SKM-1 (cell line): ENCODE data around the gene NUDT5.
"Not testable (repeated sequence)": the region's sequence is repeated elsewhere in the genome, so short reads cannot be mapped to it uniquely, and the experiment has no call there.

Source experiments
- DNase-seq: peaks from one replicate; lab custom pipeline; 2025; ENCODE audit not compliant: unreplicated experiment; lab: John Stamatoyannopoulos, UW

The NUDT5 gene

DNA sequence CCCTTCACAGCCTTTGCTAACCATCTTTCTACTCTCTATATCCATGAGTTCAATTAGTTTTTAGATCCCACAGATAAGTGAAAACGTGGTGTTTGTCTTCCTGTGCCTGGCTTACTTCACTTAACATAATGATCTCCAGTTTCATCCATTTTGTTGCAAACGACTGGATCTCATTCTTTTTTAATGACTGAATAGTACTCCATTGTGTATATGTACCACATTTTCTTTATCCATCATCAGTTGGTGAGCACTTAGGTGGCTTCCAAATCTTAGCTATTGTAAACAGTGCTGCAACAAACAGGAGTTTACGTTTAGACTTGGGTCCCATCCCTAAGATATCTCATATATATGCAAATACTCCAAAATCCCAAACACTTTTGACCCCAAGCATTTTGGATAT lies 9.4 kb upstream of the NUDT5 start:
- no peak for DNase-seq

DNA sequence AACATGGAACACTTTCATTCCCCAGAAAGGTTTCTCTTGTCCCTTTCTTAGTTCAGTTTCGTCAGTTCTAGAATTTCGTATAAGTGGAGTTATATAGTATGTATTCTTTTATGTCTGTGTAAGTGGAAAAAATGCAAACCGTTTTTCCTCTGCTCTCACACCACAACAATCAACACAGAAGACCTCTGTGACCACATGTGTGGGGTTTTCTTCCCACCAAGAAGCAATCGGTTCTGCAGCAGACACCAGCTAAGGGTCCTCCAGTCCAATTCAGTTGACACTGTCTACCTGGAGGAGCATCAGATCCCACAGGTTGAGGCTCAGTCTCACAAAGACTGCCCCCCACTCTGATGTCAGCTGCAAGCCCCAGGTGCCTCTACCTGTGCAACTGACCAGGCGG lies 6.5 kb upstream of the NUDT5 start:
- no peak for DNase-seq

DNA sequence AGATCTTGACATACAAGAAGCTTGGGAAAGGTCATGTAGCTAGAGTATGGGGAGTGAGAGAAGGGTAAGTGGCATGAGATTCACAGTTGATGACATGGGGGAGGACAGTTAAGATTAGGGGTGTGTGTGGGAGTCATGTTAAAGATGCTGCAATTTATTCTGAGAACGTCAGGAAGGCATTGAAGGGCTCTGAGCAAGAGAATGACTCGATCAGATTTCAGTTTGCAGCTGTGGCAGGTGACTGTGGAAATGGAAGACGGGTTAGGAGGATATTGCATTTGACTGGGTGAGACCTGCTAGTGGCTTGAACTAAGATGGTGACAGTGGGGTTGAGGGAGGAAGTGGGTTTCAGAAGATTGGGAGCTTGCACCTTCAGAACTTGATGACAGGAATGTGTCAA lies 5.9 kb upstream of the NUDT5 start:
- DNase-seq, result no peak

DNA sequence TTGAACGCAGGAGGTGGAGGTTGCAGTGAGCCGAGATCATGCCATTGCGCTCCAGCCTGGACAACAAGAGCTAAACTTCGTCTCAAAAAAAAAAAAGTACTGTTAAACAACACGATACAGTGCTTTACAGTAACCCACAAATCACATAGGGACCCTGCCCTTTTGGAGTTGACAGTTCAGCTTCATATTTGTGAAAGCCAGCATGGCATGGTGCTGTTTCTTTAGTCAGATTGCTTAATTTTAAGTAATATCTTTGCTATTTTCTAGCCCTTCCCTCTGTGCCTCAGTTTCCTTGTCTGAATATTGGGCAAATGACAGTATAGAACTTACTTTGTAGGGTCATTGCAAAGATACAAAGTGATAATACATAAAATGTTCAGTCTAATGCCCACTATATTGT lies 5.2 kb upstream of the NUDT5 start:
- DNase-seq, result no peak

DNA sequence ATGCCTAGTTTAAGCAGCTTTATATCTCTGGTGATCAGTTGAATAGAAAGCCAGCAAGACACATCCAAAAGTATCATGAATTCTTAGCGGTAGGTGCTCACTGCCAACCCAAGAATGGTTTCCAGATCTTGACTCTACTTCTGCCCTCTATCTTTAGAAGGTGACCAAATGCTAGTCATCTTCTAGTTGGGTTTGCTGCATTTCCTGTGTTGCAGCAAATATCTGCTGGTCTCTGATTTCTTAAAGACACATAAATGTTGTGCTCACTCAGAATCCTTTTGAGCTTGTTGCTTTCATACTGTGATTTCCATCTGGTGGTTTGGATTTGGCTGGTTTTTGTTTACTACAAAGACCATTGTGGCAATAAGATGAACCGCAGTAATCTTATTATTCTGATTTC lies 2.5 kb upstream of the NUDT5 start:
- no peak for DNase-seq

DNA sequence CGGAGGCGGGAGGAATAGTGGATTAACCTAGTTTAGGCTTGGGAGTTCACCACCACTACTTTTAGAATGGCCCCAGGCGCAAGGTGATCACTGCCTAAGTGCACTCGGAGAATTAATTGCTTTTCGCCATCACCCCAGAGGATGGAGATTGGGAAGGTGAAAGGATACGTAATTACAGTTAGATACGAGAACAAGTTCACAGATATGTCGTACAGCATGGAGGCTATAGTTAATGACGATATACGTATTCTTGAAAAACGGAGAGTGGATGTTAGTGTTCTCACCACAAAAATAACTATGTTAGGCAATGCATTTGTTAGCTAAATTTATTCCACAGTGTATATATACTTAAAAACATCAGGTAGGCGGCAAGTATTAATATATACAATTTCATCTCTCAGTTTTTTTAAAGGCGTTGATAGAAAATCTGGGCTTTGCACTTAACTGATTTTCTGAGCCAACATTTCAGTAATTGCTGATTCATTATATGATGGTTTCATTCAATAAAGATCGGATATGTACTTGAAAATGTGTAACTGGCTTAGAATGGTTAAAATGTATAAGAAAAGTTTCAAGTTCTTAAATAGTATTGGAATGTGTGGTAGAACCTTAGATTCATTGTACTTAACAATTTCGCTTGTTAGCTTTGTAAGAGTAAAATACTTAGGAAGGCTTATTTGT lies 980 bp upstream of the NUDT5 start:
- DNase-seq, result no peak

DNA sequence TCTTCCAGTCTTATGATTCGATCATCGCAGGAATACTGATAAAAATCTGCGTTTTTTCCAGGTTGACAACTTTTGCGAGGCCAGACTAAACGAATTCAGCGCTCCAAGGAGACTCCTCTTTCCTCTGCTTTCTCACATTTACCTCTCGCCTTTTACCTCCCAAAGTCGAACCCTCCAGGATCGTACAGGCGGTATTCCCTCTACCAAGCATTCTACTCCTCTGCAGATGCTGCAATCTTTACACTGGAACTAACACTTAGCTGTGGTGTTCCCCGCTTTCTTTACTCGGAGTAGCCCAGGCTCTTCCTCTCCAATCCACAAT lies 449 bp downstream of the NUDT5 start:
- DNase-seq, result no peak

DNA sequence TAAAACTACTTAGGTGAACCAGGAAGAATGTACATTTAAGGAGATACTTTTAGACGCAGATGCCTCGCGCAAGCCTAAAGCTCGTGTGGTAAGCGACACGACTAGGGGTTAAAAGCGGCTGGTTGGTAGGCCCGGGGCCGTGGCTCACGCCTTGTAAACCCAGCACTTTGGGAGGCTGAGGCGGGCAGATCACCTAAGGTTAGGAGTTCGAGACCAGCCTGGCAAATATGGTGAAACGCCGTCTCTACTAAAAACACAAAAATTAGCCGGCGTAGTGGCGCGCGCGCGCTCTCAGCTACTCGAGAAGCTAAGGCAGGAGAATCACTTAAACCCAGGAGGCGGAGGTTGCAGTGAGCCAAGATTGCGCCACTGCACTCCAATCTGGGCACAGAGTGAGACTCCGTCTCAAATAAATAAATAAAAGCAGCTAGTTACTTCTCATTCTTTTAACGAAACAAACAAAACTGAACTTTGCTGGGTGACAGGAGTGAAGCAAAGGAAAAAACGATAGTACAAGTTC lies 879 bp downstream of the NUDT5 start:
- no peak for DNase-seq

DNA sequence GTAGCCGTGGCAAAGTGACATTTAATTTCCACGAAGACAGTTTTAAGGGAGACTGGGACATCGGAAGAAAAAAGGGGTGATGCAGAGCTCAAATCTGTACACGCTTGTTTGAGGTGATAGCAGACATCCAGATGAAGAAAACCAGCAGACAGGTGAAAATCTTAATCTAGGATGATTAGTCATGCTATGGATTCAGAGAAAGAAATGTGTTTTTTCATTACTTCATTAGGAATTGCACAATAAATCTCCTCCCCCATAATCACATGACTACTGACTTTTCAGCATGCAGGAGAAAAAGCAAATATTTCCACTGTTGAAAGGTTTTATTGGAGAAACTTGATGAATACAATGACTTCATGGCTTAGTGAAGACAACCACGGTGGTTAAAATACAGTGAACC lies 2.5 kb downstream of the NUDT5 start:
- no peak for DNase-seq

DNA sequence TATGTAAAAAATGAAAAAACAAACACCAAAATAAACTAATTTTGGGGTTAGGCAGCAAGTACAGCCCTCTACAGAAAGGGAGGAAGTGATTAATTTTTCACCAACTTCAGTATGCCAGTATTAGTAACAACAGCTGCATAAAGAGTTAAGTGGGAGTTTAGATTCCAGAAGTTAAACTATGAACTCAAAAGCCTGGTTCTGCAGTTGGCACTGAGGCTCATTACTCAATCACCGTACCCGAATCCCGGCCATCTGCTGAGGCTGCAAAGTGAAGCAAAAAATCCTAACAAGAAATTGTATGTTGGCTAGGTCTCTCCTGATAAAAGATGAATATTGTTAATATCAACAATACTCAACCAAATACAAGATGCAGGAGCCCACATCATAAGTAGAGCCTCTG lies 4.0 kb downstream of the NUDT5 start:
- DNase-seq, result no peak

DNA sequence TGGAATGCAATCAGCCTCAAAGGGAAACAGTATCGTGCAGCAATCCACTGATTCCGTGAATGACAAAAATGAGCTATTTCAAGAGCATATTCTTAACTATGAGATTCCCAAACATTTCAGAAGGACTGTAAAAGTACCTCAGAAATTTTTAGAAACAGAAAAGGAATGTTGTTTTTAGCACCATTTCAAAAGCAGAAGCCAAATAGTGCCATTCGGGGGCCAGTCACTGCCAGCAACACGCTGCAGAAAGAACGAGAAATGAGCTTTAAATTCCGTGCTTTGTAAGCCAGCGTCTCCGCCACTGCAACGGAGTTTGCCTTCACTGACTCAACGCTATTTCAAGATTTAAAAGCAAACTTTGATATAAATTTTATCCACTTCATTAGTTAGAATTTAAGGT lies 6.3 kb downstream of the NUDT5 start:
- no peak for DNase-seq

DNA sequence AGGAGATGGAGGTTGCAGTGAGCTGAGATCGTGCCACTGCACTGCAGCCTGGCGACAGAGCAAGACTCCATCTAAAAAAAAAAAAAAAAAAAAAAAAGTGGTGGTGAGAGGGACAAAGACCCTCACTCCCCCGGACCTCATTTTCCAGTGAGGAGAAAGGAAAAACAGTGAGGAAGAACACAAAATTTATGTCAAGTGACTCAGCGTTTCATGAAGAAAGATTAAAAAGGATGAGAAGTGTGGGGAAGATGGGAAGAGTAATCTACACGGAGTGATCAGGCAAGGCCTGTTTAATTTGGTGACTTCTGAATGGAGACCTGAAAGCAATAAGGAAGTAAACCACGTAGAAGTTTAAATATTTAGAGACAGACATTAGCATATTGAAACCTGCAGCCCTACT lies 7.0 kb downstream of the NUDT5 start:
- no peak for DNase-seq

DNA sequence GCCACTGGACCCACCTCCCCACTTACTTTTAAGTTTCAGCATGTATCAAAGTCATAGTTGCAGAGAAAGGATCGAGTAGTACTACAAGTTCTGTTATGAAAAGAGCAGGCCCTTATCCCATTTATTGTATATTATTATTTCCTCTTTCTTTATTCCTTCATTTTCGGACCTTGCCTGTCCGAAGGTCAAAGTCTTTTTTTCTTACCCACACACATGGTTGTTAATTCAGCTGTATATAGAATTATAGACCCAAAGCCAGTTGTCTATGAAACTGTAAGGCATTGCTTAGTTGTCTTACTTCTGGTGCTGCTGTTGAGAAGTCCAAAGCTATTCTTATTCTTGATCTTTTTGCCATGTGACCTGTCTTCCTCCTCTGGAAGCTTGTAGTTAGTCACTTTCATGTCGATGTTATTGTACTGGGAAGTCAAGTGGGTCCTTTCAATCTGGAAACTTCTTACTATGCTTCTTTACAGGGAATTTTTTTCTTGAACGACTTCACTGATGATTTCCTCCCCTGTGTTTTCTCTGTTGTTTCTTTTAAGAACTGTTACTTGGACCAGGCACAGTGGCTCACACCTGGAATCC lies 8.3 kb downstream of the NUDT5 start:
- no peak for DNase-seq

DNA sequence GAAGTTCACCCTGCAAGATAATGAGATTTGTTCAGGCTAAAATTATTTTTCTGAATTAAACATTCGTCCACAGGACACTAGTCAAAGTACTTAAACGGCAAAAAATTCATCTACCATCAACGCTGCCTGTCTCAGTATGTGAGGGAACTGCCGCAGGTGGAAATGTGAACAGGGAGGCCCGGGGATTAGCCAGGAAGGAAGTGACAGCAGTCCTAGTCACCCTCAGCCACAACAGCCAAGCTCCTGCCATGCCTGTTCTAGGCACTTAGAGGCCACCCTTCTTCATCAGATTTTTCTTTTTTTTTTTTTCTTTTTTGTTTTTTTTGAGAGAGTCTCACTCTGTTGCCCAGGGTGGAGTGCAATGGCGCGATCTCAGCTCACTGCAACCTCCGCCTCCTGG lies 9.4 kb downstream of the NUDT5 start:
- no peak for DNase-seq

DNA sequence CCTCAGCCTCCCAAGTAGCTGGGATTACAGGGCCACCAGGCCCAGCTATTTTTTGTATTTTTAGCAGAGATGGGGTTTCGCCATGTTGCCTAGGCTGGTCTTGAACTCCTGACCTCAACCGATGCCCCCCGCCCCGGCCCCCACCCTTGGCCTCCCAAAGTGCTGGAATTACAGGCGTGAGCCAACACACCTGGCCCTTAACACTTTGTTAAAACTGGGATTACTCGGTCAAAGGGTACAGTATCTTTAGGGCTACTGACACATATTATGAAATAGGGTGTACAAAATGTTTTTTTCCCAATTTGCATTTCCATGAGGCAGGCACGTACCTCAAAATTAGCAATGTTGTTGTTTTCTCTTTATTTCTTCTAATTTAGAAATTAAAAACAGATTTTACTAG lies 11.5 kb downstream of the NUDT5 start:
- no peak for DNase-seq

DNA sequence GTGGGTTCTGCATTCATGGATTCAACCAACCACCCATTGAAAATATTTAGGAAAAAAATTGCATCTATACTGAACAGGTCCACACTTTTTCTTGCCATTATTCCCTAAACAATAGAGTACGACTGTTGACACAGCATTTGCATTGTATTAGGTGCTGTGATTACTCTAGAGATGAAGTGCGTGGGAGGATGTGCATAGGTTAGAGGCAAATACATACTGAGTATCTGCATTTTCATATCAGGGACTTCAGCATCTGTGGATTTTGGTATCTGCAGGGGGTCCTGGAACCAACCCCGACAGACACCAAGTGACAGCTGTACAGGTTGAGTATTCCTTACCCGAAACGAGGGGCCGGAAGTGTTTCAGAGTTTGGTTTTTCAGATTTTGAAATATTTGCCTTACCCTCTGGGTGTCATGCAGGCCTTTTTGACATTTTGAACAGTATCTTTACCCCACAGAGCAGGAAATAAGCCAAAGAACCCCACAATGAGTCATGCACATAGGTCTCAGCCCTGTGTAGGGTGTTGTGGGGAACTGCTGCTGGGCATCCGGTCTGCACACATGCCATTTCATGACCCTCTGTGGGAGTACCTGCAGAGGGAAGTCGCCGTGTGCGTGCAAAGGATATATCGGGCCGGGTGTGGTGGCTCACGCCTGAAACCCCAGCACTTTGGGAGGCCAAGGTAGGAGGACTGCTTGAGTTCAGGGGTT lies 14.5 kb downstream of the NUDT5 start:
- DNase-seq, result peak; percentile 45

DNA sequence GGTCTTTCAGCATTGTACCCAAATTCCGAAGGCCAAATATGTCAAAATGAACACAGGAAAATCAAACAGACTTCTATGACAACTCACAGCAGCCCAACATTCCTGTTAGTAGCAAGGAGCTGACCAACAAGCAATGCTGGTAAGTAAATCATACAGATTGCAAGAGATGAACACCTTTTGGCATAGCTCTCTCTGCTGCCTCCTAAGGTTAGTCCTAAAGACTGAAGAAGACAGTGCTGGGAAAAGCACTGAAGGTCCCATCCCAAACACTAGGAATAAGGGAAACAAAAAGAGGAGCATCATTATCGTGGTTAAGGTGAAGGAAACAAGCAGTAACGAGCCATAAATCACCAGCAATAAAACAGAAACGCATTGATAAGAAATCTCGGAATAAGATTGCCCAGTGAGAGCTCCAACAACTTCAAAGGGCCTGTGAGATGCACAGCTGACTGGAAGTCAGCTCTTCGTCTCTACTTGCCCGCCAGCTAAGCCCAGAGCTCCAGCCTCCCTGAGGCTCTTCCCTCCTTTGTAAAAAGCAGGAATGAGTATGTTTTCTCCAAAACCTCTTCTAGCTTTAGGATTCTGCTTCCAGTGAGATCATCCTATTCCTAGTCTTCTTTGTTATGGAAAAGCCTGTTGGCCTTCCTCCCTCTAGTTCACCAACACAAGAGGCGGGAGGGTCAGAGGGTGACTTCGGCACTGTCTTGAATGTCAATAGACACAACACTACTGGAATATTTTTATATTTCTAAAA lies 15.3 kb downstream of the NUDT5 start:
- DNase-seq, result no peak

DNA sequence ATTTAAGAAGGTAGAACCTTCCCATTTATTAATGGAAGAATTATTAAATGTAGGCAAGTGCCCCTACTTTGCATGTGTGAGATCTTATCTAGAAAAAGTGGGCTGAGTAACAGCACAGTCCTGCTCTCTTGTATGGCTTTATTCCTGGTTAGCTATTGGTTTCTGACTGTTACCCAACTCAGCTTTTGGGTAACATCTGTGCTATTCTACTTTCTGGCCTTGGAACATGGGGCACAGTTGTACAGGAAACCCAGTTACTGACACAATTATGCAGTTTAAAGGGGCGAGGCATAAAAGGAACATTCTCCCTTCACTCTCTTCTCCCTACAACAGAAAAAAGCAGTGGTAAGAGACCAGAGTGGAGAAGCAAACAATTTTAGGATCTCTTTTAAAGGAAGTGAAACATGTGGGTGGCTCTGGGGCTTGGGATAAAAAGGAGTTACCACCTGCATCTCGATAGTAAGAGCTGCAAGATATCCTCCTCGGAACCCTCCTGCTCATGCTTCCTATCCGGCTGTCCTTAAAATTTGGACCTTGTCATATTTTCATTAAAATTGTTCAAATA lies 16.0 kb downstream of the NUDT5 start:
- DNase-seq, result peak; percentile 5

DNA sequence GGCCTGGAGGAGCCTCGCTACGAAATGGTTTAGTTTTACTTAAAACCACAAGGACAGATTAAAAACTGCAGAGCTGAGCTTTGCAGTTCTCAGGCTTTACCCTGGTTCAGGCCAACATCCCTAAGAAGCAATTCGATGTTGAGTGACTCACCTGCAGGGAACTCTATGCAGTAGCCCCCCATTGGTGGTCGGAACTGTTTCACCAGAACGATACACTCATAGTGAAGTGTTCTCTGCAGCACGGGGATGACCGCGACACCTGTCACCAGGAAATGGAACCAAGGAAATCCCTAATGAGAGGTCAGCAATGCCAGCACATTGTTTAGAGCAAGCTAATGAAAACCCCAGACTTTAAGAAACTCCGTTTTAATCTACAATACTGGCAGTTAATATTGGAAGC lies 18.0 kb downstream of the NUDT5 start:
- DNase-seq, result no peak

DNA sequence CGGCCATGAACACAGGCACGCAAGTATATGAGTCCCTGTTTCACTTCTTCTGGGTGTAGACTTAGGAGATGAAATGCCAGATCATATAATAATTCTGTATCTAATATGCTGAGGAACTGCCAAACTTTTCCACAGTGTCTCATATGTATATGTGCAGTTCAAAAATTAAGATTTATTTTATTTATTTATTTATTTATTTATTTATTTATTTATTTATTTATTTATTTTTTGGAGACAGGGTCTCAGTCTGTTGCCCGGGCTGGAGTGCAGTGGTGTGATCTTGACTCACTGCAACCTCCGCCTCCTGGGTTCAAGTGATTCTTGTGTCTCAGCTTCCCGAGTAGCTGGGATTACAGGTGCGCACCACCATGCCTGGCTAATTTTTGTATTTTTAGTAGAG lies 24.2 kb downstream of the NUDT5 start:
- DNase-seq, result not testable (repeated sequence)

DNA sequence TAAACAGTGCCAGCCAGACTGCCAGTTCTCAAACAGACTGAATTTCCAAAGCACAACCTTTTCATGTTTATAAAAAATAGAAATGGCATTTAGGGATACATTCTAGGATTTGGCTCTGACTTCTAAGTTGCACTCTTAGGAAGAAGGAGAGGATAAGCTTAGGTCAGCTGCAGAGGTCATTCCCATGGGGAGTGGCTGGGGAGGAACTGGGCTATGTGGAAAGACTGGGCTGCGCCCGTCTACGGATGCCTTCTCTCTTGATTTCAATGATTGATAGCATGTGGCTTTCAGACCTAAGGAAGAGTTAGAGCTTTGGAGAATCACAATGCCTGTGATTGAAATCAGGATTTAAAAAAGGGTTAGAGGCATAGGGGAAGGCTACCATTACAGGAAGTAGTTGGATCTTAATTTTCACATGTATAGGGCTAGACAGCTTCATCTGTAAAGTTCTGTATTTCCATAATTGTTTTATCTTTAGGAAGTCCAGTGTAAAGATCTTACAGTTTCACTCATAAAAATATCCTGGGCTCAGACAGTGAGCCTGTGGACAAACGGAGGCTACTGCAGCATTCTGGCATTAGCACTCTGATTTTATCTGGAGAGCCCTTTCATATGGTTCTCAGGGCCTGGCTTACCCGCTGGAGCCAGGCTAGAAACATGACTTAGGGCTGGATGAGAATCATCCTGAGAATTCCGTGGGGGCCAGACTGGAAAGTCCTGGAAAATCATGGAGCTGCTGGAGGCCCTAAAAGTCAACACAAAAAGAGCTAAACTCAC lies 29.5 kb downstream of the NUDT5 start:
- DNase-seq, result no peak
